Measurements from ENCODE around the gene MRO. TPM values are rescaled to one million over a fixed set of nuclear protein-coding genes. Genes with fewer than 3 reads are reported as not detected.
"Not testable (repeated sequence)": the region's sequence is repeated elsewhere in the genome, so short reads cannot be mapped to it uniquely, and the experiment has no call there.

The MRO gene
- total RNA-seq, 1 experiment from 2014 or later: 0.32 TPM

- CTCF ChIA-PET: no interaction called here
- no TSS peak for BruUV-seq (replicated peaks)
- intact Hi-C loops (cut with micrococcal nuclease; ENCODE audit: unreplicated experiment): loop anchor here (10.0 kb wide), 2 partner anchors 133 to 213 kb away; no protein-coding TSS in a partner anchor
- H3K9me3 ChIP-seq (ENCODE audit: low read depth, low read length, poor library complexity, severe bottlenecking): no peaks in the 10 kb centered on the region
- no peaks in the 10 kb centered on the region for H3K36me3 ChIP-seq (ENCODE audit: insufficient read depth, low read length, poor library complexity, severe bottlenecking)
- no peak for DNase-seq (ENCODE audit: low spot score)
- H3K4me3 ChIP-seq (ENCODE audit: low read depth, low read length, poor library complexity, severe bottlenecking): no peak overlapping the region
- no peak overlapping the region for H3K27ac ChIP-seq (ENCODE audit: low read depth, low read length, poor library complexity, severe bottlenecking)
- peaks cover 25% of the 10 kb centered on the region for H3K4me1 ChIP-seq (ENCODE audit: insufficient read depth, low read length, poor library complexity, severe bottlenecking)
- peaks cover 3% of the 10 kb centered on the region for H3K27me3 ChIP-seq (replicated peaks; ENCODE audit: insufficient read depth, low read depth, low read length, poor library complexity)
- TF ChIP-seq, protein P1, sequence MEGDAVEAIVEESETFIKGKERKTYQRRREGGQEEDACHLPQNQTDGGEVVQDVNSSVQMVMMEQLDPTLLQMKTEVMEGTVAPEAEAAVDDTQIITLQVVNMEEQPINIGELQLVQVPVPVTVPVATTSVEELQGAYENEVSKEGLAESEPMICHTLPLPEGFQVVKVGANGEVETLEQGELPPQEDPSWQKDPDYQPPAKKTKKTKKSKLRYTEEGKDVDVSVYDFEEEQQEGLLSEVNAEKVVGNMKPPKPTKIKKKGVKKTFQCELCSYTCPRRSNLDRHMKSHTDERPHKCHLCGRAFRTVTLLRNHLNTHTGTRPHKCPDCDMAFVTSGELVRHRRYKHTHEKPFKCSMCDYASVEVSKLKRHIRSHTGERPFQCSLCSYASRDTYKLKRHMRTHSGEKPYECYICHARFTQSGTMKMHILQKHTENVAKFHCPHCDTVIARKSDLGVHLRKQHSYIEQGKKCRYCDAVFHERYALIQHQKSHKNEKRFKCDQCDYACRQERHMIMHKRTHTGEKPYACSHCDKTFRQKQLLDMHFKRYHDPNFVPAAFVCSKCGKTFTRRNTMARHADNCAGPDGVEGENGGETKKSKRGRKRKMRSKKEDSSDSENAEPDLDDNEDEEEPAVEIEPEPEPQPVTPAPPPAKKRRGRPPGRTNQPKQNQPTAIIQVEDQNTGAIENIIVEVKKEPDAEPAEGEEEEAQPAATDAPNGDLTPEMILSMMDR (conservative IDR thresholded peaks at IDR 0.05; ENCODE audit: low read depth, low read length): no peak
- no peak for TF ChIP-seq EZH2 (IDR thresholded peaks at IDR 0.05; ENCODE audit: borderline replicate concordance, low read depth, low read length, poor library complexity, severe bottlenecking)
- POLR2A ChIA-PET (ENCODE audit: low non-redundant PET): no interaction called here
Observed at GRCh38 chr18:50788284-50788683, 31.5 kb downstream of the MRO start.

DNA sequence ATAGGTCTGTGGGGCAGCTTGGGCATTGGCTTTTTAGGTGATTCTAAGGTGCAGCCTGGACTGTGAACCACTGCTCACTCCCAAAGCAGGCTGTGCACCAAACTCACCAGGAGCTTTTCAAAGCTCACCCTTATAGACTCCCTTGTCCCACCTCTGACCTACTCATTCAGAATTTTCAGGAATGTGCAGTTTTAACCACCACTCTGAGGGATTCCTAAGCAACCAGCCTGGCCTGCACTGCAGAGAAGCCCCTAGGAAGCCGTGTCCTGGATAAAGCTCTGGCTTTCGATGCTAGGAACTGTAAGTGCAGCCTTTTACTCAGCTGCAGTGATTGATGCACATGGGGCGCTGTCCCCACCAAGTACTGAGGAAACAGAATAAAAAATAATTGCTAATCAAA lies 33.0 kb downstream of the MRO start:
- ChIA-PET CTCF (no interaction called here), POLR2A (ENCODE audit: low non-redundant PET) (no interaction called here)
- DNase-seq (ENCODE audit: low spot score): no peak
- Histone ChIP-seq H3K36me3 (ENCODE audit: insufficient read depth, low read length, poor library complexity, severe bottlenecking) (no peaks in the 10 kb centered on the region), H3K4me1 (ENCODE audit: insufficient read depth, low read length, poor library complexity, severe bottlenecking) (peaks cover 20% of the 10 kb centered on the region), H3K9me3 (ENCODE audit: low read depth, low read length, poor library complexity, severe bottlenecking) (no peaks in the 10 kb centered on the region), H3K27me3 (replicated peaks; ENCODE audit: insufficient read depth, low read depth, low read length, poor library complexity) (peaks cover 6% of the 10 kb centered on the region), H3K27ac (ENCODE audit: low read depth, low read length, poor library complexity, severe bottlenecking) (no peak overlapping the region), H3K4me3 (ENCODE audit: low read depth, low read length, poor library complexity, severe bottlenecking) (no peak overlapping the region)
- intact Hi-C loops (cut with micrococcal nuclease; ENCODE audit: unreplicated experiment): loop anchor here (10.0 kb wide), 2 partner anchors 132 to 212 kb away; no protein-coding TSS in a partner anchor
- BruUV-seq (replicated peaks): no TSS peak
- TF ChIP-seq, protein P1 (conservative IDR thresholded peaks at IDR 0.05; ENCODE audit: low read depth, low read length): no peak
- TF ChIP-seq EZH2 (IDR thresholded peaks at IDR 0.05; ENCODE audit: borderline replicate concordance, low read depth, low read length, poor library complexity, severe bottlenecking): no peak

DNA sequence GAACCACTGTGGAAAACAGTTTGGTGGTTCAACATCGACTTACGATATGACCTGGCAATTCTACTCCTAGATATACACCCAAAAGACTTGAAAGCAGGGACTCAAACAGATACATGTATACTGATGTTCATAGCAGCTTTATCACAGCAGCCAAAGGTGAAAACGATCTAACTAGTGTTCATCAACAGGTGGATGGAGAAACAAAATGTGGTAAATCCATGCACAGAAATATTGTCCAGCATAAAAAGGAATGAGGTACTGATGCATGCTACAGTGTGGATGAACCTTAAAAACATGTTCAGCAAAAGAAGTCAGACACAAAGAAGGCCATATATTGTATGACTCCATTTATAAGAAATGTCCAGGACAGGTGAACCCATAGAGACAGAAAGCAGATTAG lies 36.3 kb downstream of the MRO start:
- CTCF ChIA-PET: no interaction called here
- no peak overlapping the region for H3K27ac ChIP-seq (ENCODE audit: low read depth, low read length, poor library complexity, severe bottlenecking)
- POLR2A ChIA-PET (ENCODE audit: low non-redundant PET): no interaction called here
- peaks cover 24% of the 10 kb centered on the region for H3K27me3 ChIP-seq (replicated peaks; ENCODE audit: insufficient read depth, low read depth, low read length, poor library complexity)
- intact Hi-C loops (cut with micrococcal nuclease; ENCODE audit: unreplicated experiment): loop anchor here (10.0 kb wide), 2 partner anchors 129 to 209 kb away; no protein-coding TSS in a partner anchor
- no peak overlapping the region for H3K4me3 ChIP-seq (ENCODE audit: low read depth, low read length, poor library complexity, severe bottlenecking)
- no TSS peak for BruUV-seq (replicated peaks)
- no peak for DNase-seq (ENCODE audit: low spot score)
- TF ChIP-seq, protein P1 (conservative IDR thresholded peaks at IDR 0.05; ENCODE audit: low read depth, low read length): no peak
- no peak for TF ChIP-seq EZH2 (IDR thresholded peaks at IDR 0.05; ENCODE audit: borderline replicate concordance, low read depth, low read length, poor library complexity, severe bottlenecking)
- H3K9me3 ChIP-seq (ENCODE audit: low read depth, low read length, poor library complexity, severe bottlenecking): no peaks in the 10 kb centered on the region
- no peaks in the 10 kb centered on the region for H3K4me1 ChIP-seq (ENCODE audit: insufficient read depth, low read length, poor library complexity, severe bottlenecking)
- no peaks in the 10 kb centered on the region for H3K36me3 ChIP-seq (ENCODE audit: insufficient read depth, low read length, poor library complexity, severe bottlenecking)

DNA sequence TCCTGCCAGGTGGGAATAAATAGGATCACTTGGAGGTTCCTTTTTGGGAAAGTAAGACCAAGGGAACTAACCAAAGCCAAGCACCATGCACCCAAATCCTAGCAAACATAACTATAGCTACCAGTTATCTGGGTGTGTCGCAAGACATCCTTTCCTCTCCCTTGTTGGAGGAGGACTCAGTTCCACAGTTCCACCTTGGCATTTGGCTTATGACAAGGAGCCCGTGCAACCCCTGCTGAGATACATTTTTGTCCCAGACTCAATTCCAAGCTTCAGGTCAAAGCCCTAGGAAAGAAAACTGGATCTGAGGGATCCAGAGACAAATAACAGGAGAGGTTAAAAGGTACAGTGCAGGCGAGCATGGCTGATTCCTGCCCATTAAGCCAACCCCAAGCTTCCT lies 40.8 kb downstream of the MRO start:
- H3K4me3 ChIP-seq (ENCODE audit: low read depth, low read length, poor library complexity, severe bottlenecking); H3K9me3 ChIP-seq (ENCODE audit: low read depth, low read length, poor library complexity, severe bottlenecking); BruUV-seq (replicated peaks); CTCF ChIA-PET; H3K36me3 ChIP-seq (ENCODE audit: insufficient read depth, low read length, poor library complexity, severe bottlenecking); DNase-seq (ENCODE audit: low spot score); intact Hi-C loops (cut with micrococcal nuclease; ENCODE audit: unreplicated experiment); H3K27ac ChIP-seq (ENCODE audit: low read depth, low read length, poor library complexity, severe bottlenecking); H3K4me1 ChIP-seq (ENCODE audit: insufficient read depth, low read length, poor library complexity, severe bottlenecking): not testable (repeated sequence)
- POLR2A ChIA-PET (ENCODE audit: low non-redundant PET): interaction anchor here (0.6 kb wide), 1 partner anchor 12 kb away, joined by 3 read pairs; no protein-coding TSS in a partner anchor
- H3K27me3 ChIP-seq (replicated peaks; ENCODE audit: insufficient read depth, low read depth, low read length, poor library complexity): peaks cover 48% of the 10 kb centered on the region
